HL-60/S4 treated with phorbol 12-myristate 13-acetate at 8.2 ng/mL for 4 days and 3 days (cell line): ENCODE results near the gene RAB11FIP3.

Experiments used
- in situ Hi-C: fragments of 300-500 bp; cut with MboI; formaldehyde crosslinking; loops from 2 replicates; pipeline ENCODE4 v1.15.0; 2022; ENCODE audit warnings: low sequenced_read_pairs

Gene RAB11FIP3

GRCh38 chr16:549544-550263, 124.3 kb downstream of the RAB11FIP3 start:
- in situ Hi-C loops, result no loop called here

- in situ Hi-C loops, result no loop called here
Measured at GRCh38 chr16:551210-551609, 125.8 kb downstream of the RAB11FIP3 start.

DNA sequence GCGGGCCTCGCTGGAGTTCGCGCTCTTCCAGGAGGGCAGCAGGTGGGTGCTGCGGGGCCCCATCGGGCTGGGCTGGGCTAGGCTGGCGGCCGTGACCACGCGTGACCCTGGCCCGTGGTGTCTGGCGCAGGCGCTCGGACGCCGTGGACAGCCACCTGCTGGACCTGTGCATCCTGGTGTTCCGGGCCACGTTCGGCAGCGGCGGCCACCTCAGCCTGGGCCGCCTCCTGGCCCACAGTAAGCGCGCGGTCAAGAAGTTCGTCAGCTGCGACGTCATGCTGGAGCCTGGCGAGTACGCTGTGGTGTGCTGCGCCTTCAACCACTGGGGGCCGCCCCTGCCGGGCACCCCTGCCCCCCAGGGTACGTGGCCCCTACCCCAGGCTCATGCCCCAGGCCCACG, 126.7 kb downstream of the RAB11FIP3 start:
- in situ Hi-C loops, result no loop called here

DNA sequence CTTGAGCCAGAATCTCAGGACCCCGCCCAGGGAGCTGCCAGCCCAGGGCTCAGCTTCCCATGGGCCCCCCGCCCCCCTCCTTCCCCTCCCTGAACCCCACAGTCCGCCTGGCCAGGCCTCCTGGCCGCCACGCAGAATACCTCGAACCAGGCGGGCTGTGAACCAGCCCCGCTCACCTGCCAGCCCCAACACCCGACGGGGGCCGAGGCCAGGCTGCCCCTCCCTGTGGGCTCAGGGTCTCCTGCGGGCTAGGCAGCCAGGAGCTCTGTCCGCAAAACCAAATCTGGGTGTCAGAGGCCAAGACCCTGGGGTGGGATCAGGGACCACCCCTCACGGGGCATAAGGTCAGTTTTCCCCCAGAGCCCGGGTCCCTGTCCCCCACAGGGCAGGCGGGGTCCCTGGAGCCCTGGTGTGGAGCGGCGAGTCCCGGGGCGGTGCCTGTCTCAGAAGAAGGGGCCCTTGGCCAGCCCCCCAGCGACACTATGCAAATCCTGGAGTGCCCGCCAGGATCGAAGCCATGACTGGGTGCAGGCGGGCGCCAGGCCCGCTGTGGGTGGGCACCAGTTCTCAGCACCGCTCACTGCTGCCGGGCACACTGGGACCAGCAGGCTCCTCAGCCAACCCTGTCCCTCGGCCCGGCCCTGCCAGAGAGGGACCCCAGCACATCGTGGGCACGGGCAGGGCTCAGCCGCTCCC, 128.3 kb downstream of the RAB11FIP3 start:
- in situ Hi-C loops, result no loop called here

DNA sequence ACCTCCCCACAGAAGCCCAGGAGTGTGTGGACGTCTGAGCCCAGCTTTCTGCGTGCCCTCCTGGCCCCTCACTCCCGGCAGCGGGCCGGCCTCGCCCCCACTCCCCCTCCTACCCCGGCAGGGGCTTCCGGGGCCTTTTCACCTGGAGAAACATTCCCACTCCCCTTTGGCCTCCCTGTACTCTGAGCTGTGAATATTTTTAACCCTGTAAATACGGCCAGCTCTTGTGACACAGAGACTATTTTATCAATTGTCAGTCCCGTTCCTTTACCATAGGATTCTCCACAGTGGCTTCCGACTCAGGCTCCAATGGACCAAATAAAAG, 128.8 kb downstream of the RAB11FIP3 start:
- in situ Hi-C loops, result no loop called here

DNA sequence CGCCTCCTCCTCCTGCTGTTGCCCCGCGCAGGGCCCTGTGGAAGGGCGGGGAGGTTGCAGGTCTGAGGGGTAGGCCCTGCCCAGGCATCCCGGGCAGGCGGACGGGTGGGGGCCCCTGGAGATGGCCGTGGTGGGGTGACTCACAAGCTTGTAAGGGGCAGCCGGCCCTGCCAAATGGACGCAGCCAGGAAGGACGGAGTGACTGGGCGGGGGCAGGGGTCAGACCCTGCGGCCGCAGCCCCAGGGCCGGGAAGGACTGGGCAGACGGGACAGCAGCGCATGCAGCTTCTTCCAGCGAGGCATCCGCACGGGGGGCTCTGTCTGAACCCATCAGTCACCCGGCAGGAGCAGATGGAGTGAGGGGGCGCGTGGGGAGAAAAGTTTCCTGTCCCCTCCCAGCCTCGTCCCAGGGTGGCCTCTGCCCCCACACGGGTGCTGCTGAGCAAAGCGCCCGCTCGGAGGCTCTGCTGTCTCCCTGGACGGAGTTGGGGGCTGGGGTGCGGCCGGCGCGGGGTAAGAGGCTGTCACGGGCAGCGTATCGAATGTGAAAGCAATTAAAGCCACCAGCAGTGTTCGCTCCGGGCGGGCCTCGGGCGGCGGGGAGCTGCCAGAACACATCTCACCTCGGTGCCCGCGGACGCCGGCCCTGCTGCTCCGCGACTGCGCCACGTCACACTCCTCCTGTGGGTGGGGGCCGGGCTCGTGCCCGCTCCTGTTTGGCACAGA, 129.4 kb downstream of the RAB11FIP3 start:
- in situ Hi-C loops, result no loop called here

- in situ Hi-C loops, result no loop called here
Measured at GRCh38 chr16:555528-556473, 130.4 kb downstream of the RAB11FIP3 start.

DNA sequence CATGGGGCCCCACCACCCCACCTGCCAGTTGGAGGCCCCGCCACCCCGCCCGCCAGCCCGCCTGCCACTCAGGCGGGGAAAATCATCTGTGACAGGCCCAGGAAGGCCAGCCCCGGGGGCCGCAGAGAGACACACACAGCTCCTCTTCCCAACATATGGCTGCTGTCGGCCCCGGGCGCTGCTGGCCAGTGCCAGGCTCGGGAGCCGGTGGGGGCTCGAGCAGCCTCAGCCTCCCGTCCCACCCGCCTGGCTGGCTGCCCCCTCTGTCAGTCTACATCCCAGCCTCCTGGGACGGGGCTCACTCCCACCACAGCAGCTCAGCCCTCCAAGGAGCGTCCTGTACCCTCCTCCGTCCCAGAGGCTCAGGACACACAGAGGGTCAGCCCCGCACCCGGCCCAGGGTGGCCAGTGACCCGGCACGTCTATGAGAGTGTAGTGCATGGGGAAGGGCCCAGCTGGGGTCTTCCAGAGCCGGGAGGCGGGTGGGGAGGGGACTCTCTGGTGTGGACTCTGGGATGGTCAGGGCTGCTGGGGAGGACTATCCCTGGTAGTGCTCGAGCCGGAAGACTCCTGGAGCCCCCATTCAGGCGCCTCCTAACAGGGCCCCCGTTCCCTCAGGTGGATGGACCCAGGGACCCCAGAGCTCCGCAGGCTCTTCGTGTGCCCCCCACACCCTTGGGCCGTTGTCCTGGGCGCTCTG, 131.2 kb downstream of the RAB11FIP3 start:
- in situ Hi-C loops, result no loop called here

GRCh38 chr16:557463-558297, 132.2 kb downstream of the RAB11FIP3 start:
- in situ Hi-C loops, result no loop called here

GRCh38 chr16:558298-559020, 133.0 kb downstream of the RAB11FIP3 start:
- in situ Hi-C loops, result no loop called here

- in situ Hi-C loops, result no loop called here
Measured at GRCh38 chr16:559021-559380, 133.6 kb downstream of the RAB11FIP3 start.

DNA sequence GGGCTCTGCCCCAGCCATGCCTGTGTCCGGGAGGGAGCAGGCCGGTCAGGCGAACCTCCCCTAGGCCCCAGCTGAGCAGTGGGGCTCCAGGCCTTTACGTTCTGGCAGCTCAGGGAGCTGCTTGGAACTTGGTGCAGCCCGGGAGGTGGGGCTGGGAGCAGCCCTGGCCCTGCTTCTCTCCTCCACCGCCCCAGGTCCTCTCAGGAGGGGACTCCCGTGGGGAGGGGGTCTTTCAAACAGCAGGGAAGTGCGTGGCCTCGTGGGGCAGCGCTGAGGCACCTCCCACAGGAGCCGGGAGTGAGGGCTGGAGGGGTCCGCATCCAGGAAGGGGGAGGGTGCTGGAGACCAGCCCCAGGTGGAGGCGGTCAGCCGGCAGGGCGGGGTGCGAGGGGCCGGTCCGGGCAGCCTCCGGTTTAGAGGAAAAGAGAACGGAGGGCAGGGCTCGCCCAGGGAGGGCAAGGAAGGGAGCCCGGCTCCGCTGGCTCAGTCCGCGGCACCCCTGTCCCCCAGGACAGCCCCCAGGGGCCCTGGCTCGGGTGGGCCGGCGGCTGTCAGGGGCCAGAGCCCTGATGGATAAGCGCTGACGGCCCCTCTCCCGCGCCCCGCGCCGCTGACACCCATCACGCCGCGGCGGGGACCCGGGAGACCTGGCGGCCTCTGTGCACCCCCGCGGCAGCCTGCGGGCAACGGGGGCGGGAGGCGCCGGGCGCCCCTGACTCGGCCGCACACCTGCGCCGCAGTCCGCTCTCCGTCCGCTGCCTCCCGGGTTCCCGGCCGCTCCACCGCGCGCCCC, 134.2 kb downstream of the RAB11FIP3 start:
- in situ Hi-C loops, result no loop called here

- in situ Hi-C loops, result no loop called here
Measured at GRCh38 chr16:560204-560700, 134.8 kb downstream of the RAB11FIP3 start, which contains the start of gene PRR35. Gene PRR35 (plus strand): TSS chr16:560394. CDS start chr16:563295, 2,901 bp downstream.

GRCh38 chr16:560701-561412, 135.4 kb downstream of the RAB11FIP3 start:
- in situ Hi-C loops, result no loop called here

- in situ Hi-C loops, result no loop called here
Measured at GRCh38 chr16:561413-561794, 136.0 kb downstream of the RAB11FIP3 start.

GRCh38 chr16:561957-562938, 136.8 kb downstream of the RAB11FIP3 start:
- in situ Hi-C loops, result no loop called here
